ENCODE measurements around the gene KRT15. TPM values are rescaled to one million over a fixed set of nuclear protein-coding genes. Genes with fewer than 3 reads are reported as not detected.

Gene KRT15
- total and polyA plus RNA-seq, 2 of the 8 experiments (the other 6 are each of a cell fraction or from before 2014, with no cell fraction given), result 0.11 to 0.13 TPM

DNA sequence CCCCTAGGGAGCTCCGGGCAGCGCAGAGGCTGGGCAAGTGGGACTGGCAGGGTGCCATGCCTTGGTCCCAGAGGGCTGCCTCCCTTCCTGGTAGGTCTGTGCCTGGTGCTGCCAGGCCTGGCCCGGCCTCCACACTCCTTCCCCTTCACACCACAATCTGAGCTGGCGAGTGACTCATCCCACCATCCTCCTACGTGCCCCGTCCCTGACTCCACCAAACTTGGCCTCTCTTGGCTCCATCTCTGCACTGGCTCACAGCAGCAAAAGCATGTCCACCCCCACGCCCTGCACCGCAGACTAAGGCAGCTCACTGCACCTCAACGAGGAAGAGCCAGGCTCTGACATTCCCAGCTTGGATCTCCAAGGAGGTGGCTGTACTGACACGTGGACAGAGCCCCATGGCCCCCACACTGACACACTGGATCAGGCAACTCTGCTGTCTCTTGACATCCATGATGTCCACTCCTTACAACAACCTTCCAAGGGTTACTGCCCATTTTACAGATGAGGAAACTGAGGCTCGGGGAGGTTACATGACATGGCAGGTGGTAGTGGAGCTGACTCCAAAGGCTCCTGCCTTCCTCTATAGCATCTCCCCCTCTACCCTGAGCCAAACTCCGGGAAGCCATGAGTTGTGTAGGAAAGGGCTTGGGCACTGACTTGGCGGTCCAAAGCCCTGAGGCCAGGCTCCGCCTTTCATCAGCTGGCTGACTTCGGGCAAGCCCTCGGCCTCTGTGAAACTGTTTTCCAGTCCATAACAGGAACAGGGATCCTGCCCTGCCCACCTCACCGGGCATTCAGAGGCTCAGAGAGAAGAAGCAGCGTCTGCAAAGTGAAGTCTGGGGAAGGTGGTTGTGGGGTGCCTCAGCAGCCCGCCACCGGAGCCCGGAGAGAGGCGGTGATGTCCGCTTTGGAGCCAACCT, 29.5 kb upstream of the KRT15 start:
- FAIRE-seq, result no peak

More for the DNA sequence above, 29.5 kb upstream of the KRT15 start:
- CTCF ChIA-PET (ENCODE audit: partially characterized antibody), result interaction anchor here (0.6 to 21.2 kb wide), 77 partner anchors 8 to 739 kb away, joined by 3 to 492 read pairs (median 6); partner anchors contain the start of genes EIF1, KRT13, KRT15 and KRT16
- H3K4me1 ChIP-seq (replicated peaks in 1 of 4; ENCODE audit: control insufficient read depth in 3 of 4, insufficient read depth in 4 of 4, low read length in 3 of 4), result peaks cover 8 to 24% (median 13%) of the 10 kb centered on the region in 4 experiments
- peak overlapping the region; percentile 75 for H3K18ac ChIP-seq (ENCODE audit: extremely low read depth, low read length)
- peak overlapping the region in 1 of 4 experiments; percentile 43; a peak in 4 of 8 replicates for H3K4me3 ChIP-seq (ENCODE audit: extremely low read depth in 1 of 4, insufficient read depth in 2 of 4, low read depth in 3 of 4, low read length in 4 of 4)
- peak overlapping the region; percentile 73; the same call in 1 of the 2 replicates for H2BK5ac ChIP-seq (ENCODE audit: low read depth, low read length)
- H2BK15ac ChIP-seq (ENCODE audit: low read length), result peak overlapping the region; percentile 82
- 0 out of 7 replicates have a peak overlapping the region, but pooled peaks of 1 of the 4 experiments have one; percentile 9 for H3K9ac ChIP-seq (replicated peaks in 1 of 4; ENCODE audit: extremely low read depth in 1 of 4, low read depth in 3 of 4, low read length in 3 of 4)
- H3K36me3 ChIP-seq (ENCODE audit: control insufficient read depth in 2 of 4, insufficient read depth in 4 of 4, low read length in 3 of 4), result no peaks in the 10 kb centered on the region
- H2BK12ac ChIP-seq (ENCODE audit: low read depth, low read length), result peak overlapping the region; percentile 99
- H3K9me3 ChIP-seq (ENCODE audit: insufficient read depth in 2 of 2, low read depth in 1 of 2, low read length in 1 of 2), result no peaks in the 10 kb centered on the region; a peak in 1 of 4 replicates
- peak overlapping the region; percentile 13 for H3K4ac ChIP-seq (replicated peaks; ENCODE audit: insufficient read length, low read depth, low read length)
- no peak overlapping the region for H2BK120ac ChIP-seq (replicated peaks; ENCODE audit: low read depth, low read length)
- H3K79me2 ChIP-seq (ENCODE audit: control insufficient read depth in 1 of 2, insufficient read depth in 2 of 2, low read length in 2 of 2), result no peaks in the 10 kb centered on the region
- H4K91ac ChIP-seq (replicated peaks; ENCODE audit: insufficient read length, low read length), result peak overlapping the region; percentile 59
- H3K27me3 ChIP-seq (replicated peaks in 1 of 4; ENCODE audit: control insufficient read depth in 3 of 4, extremely low read depth in 1 of 4, insufficient read depth in 3 of 4, low read length in 3 of 4), result no peaks in the 10 kb centered on the region; a peak in 2 of 7 replicates
- H2AK5ac ChIP-seq (ENCODE audit: low read depth, low read length), result peak overlapping the region; percentile 11; the same call in 1 of the 2 replicates
- H4K20me1 ChIP-seq (replicated peaks in 1 of 2; ENCODE audit: control insufficient read depth in 1 of 2, insufficient read depth in 2 of 2, low read length in 2 of 2), result no peaks in the 10 kb centered on the region
- peak overlapping the region in 1 of 2 experiments; percentile 59; a peak in 3 of 4 replicates for H3K4me2 ChIP-seq (ENCODE audit: insufficient read depth in 1 of 2, low read depth in 2 of 2, low read length in 2 of 2)
- H3K23me2 ChIP-seq (ENCODE audit: low read depth, low read length), result no peaks in the 10 kb centered on the region; the same call in 1 of the 2 replicates
- WGBS, 2 experiments (ENCODE audit: extremely low coverage in 1 of 2, insufficient coverage in 1 of 2, insufficient read length in 1 of 2, insufficient replicate concordance in 2 of 2, low coverage in 1 of 2, low lambda C conversion rate in 2 of 2, missing lambda C conversion rate in 1 of 2), result 81% methylated on average over 17 of the region's 23 CpGs; no CpG with 5 or more reads in 1 of the 2 experiments
- H2AFZ ChIP-seq (ENCODE audit: low read length), result peak overlapping the region; percentile 88; the same call in 1 of the 2 replicates
- H4K8ac ChIP-seq (ENCODE audit: extremely low read depth, insufficient read depth, low read length), result peak overlapping the region; percentile 60
- POLR2A ChIA-PET (ENCODE audit: partially characterized antibody), result interaction anchor here (0.6 to 16.2 kb wide), 13 partner anchors 11 to 141 kb away, joined by 3 to 293 read pairs (median 5); partner anchors contain the start of genes EIF1 and KRT19
- no peaks in the 10 kb centered on the region for H3K79me1 ChIP-seq (ENCODE audit: low read depth, low read length)
- H3K56ac ChIP-seq (replicated peaks; ENCODE audit: insufficient read length, low read depth, low read length), result no peak overlapping the region
- DNase-seq (ENCODE audit: low read depth in 1 of 2, low spot score in 2 of 2), result no peak
- no peak overlapping the region for H3K23ac ChIP-seq (ENCODE audit: insufficient read length)
- no peak overlapping the region for H3K14ac ChIP-seq (ENCODE audit: insufficient read length)
- H4K5ac ChIP-seq (ENCODE audit: insufficient read length, low read depth, low read length), result no peak overlapping the region
- peak overlapping the region; percentile 97 for H2BK20ac ChIP-seq (ENCODE audit: low read length)
- 0 out of 2 replicates have a peak overlapping the region, but pooled peaks have one; percentile 26 for H3K27ac ChIP-seq (ENCODE audit: low read depth, low read length)
- TF ChIP-seq KDM1A (IDR thresholded peaks at IDR 0.05; ENCODE audit: borderline replicate concordance, low read length), result 0 out of 2 replicates have a peak, but pooled peaks have one; percentile 69
- no peak for TF ChIP-seq EGR1 (IDR thresholded peaks at IDR 0.05; ENCODE audit: borderline replicate concordance, low read depth, low read length)
